Coronary artery (tissue), 2 donors: Measurements from ENCODE around the gene PNCK.
A peak's percentile ranks its signal among the peaks of the same experiment; 100 is the strongest.
"Not testable (repeated sequence)": the region's sequence is repeated elsewhere in the genome, so short reads cannot be mapped to it uniquely, and the experiment has no call there.

Experiments
- DNase-seq: peaks from one replicate; pipeline ENCODE4 v3.0.0-alpha.2; 2017; ENCODE audit warnings: low spot score
- H3K27ac ChIP-seq, 2 donors: fragments of 200-600 bp; sonication (generic); one replicate each; pipeline ENCODE4 v1.5.1; 2016 to 2019
- H3K4me3 ChIP-seq: fragments of 200-600 bp; sonication (generic); 2 replicates; pipeline ENCODE4 v1.5.1; 2016; ENCODE audit warnings: mild to moderate bottlenecking, moderate library complexity
- TF ChIP-seq, protein P1 (sequence below): fragments of 200-600 bp; sonication (generic); IDR thresholded peaks from one replicate; pipeline ENCODE4 v1.5.1; 2019; ENCODE audit warnings: antibody characterized with exemption

Gene PNCK

GRCh38 chrX:153687121-153688039, 13.8 kb upstream of the PNCK start, which contains the start of gene SLC6A8:
TSS of gene SLC6A8 (plus strand) at chrX:153687926. CDS start at chrX:153688575, 649 bp downstream.
- Histone ChIP-seq H3K27ac (peak within 1 kb of the TSS; percentile 52 to 90), H3K4me3 (peak within 1 kb of the TSS; percentile 77)
- no peak for DNase-seq
- TF ChIP-seq, protein P1, sequence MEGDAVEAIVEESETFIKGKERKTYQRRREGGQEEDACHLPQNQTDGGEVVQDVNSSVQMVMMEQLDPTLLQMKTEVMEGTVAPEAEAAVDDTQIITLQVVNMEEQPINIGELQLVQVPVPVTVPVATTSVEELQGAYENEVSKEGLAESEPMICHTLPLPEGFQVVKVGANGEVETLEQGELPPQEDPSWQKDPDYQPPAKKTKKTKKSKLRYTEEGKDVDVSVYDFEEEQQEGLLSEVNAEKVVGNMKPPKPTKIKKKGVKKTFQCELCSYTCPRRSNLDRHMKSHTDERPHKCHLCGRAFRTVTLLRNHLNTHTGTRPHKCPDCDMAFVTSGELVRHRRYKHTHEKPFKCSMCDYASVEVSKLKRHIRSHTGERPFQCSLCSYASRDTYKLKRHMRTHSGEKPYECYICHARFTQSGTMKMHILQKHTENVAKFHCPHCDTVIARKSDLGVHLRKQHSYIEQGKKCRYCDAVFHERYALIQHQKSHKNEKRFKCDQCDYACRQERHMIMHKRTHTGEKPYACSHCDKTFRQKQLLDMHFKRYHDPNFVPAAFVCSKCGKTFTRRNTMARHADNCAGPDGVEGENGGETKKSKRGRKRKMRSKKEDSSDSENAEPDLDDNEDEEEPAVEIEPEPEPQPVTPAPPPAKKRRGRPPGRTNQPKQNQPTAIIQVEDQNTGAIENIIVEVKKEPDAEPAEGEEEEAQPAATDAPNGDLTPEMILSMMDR = no peak

- no peak overlapping the region for H3K4me3 ChIP-seq
- no peak overlapping the region for H3K27ac ChIP-seq
- no peak for DNase-seq
- TF ChIP-seq, protein P1 = no peak
These were observed 13.1 kb upstream of the PNCK start for GRCh38 chrX:153686711-153687110.

GRCh38 chrX:153685751-153686696, 12.4 kb upstream of the PNCK start:
- DNase-seq = peak; percentile 71
- TF ChIP-seq, protein P1 = no peak
- Histone ChIP-seq H3K27ac (no peak overlapping the region), H3K4me3 (no peak overlapping the region)

- peak; percentile 60 for DNase-seq
- TF ChIP-seq, protein P1 = no peak
- no peak overlapping the region for H3K27ac ChIP-seq
- H3K4me3 ChIP-seq = no peak overlapping the region
These were observed 11.5 kb upstream of the PNCK start for GRCh38 chrX:153685156-153685536.

DNA sequence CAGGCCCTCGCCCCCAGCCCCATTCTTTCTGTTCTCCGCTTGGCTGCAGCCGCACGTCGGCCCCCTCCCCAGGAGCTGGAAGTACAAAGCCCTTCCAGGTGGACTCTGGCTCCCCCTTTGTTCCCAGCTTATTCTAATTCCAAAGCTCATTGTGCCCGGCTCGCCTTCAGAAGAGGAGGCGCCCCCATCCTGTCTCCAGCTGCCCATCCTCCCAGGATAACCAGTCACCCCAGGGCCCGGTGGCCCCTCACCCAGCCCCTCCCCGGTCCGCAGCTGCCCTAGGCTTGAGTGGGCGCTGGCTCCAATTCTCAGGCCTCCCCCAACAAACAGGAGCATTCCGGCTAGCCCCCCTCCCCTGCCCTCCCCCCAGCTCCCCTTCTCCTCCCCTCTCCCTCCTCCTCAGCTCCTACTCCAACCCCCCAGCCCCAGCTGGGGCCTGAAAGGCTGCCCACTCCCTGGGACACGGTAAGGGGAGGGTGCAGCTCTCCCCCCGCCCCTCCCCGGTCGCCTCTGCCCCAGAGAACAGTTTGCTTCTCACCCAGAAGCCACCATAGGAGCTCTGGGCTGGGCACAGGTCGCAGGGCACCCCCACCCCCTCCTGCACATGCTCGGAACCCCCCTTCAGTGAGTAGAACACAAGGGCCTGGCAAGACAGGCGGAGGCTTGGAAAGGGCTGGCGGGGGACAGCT, 11.0 kb upstream of the PNCK start:
- H3K4me3 ChIP-seq = no peak overlapping the region
- TF ChIP-seq, protein P1 = no peak
- H3K27ac ChIP-seq = no peak overlapping the region
- peak; percentile 33 for DNase-seq

DNA sequence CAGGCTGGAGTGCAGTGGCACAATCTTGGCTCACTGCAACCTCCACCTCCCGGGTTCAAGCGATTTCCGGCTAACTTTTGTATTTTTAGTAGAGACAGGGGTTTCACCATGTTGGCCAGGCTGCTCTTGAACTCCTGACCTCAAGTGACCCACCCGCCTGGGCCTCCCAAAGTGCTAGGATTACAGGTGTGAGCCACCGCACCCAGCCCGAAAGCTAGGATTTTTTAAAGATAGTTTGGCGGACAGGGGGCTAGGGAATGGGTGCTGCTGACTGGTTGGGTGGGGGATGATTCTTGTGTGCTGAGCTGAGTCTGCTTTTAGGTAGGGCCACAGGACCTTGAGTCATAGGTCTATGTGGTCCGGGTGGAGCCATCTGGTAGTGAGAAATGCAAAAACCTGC, 9.9 kb upstream of the PNCK start:
- not testable (repeated sequence) for H3K4me3 ChIP-seq, DNase-seq, H3K27ac ChIP-seq

DNA sequence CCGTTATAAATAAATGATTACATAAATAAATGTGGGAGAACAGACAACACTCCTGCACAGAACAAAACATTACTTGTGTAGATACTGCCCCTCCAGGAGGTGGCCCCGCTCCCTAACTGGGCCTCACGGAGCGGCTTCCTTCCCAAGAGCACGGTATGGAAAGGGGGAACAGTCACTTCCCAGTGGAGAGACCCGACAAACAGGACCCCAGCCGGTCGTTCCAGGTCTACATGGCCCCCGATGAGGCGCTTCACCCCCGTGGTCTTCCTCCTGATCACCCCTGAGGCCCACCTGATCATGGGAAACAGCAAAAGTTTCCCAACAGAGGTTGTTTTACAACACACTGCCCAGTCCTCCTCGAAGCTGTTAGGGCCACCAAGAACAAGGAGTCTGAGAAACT, 7.6 kb upstream of the PNCK start:
- DNase-seq = peak; percentile 58
- TF ChIP-seq, protein P1 = no peak
- Histone ChIP-seq H3K4me3 (no peak overlapping the region), H3K27ac (no peak overlapping the region)
